Measurements from ENCODE around the gene PHRF1.
"Not testable (repeated sequence)": the region's sequence is repeated elsewhere in the genome, so short reads cannot be mapped to it uniquely, and the experiment has no call there.

Gene PHRF1

GRCh38 chr11:643366-643765 is 67.1 kb downstream of the PHRF1 start:
- Histone ChIP-seq H3K4me3 (no peak overlapping the region), H3K4me1 (peaks cover 4% of the 10 kb centered on the region), H3K27me3 (ENCODE audit: low read depth) (no peaks in the 10 kb centered on the region), H3K36me3 (replicated peaks) (peaks cover 10% of the 10 kb centered on the region; the same call in 1 of the 2 replicates), H3K9me3 (no peaks in the 10 kb centered on the region)
- in situ Hi-C loops (cut with MboI; ENCODE audit: low sequenced_read_pairs) = loop anchor here (10.0 kb wide), 1 partner anchor 121 kb away; no protein-coding TSS in a partner anchor
- DNase-seq (ENCODE audit: low spot score in 2 of 2) = no peak

- no peaks in the 10 kb centered on the region for H3K27me3 ChIP-seq (ENCODE audit: low read depth)
- H3K4me3 ChIP-seq = no peak overlapping the region
- no peak for DNase-seq (ENCODE audit: low spot score in 2 of 2)
- H3K36me3 ChIP-seq (replicated peaks) = peaks cover 10% of the 10 kb centered on the region; the same call in 1 of the 2 replicates
- no peaks in the 10 kb centered on the region; the same call in 1 of the 2 replicates for H3K4me1 ChIP-seq
- no peaks in the 10 kb centered on the region for H3K9me3 ChIP-seq
- in situ Hi-C loops (cut with MboI; ENCODE audit: low sequenced_read_pairs) = loop anchor here (10.0 kb wide), 1 partner anchor 121 kb away; no protein-coding TSS in a partner anchor
Measured at GRCh38 chr11:643849-644738, 67.8 kb downstream of the PHRF1 start.

GRCh38 chr11:645536-645935 is 69.3 kb downstream of the PHRF1 start:
- H3K36me3 ChIP-seq (replicated peaks) = peaks cover 17% of the 10 kb centered on the region
- H3K4me3 ChIP-seq = no peak overlapping the region
- no peaks in the 10 kb centered on the region for H3K9me3 ChIP-seq
- H3K4me1 ChIP-seq = no peaks in the 10 kb centered on the region
- no peak for DNase-seq (ENCODE audit: low spot score in 2 of 2)
- in situ Hi-C loops (cut with MboI; ENCODE audit: low sequenced_read_pairs) = loop anchor here (10.0 kb wide), 1 partner anchor 119 kb away; no protein-coding TSS in a partner anchor
- H3K27me3 ChIP-seq (ENCODE audit: low read depth) = no peaks in the 10 kb centered on the region

GRCh38 chr11:646214-646613 is 69.9 kb downstream of the PHRF1 start:
- H3K9me3 ChIP-seq = no peaks in the 10 kb centered on the region
- in situ Hi-C loops (cut with MboI; ENCODE audit: low sequenced_read_pairs) = loop anchor here (10.0 kb wide), 1 partner anchor 119 kb away; no protein-coding TSS in a partner anchor
- H3K4me1 ChIP-seq = no peaks in the 10 kb centered on the region
- H3K27me3 ChIP-seq (ENCODE audit: low read depth) = no peaks in the 10 kb centered on the region
- H3K36me3 ChIP-seq (replicated peaks) = peaks cover 23% of the 10 kb centered on the region
- no peak for DNase-seq (ENCODE audit: low spot score in 2 of 2)
- no peak overlapping the region for H3K4me3 ChIP-seq

- not testable (repeated sequence) for DNase-seq (ENCODE audit: low spot score in 2 of 2); H3K4me1 ChIP-seq; H3K9me3 ChIP-seq; H3K4me3 ChIP-seq; H3K27me3 ChIP-seq (ENCODE audit: low read depth)
- peaks cover 23% of the 10 kb centered on the region for H3K36me3 ChIP-seq (replicated peaks)
- in situ Hi-C loops (cut with MboI; ENCODE audit: low sequenced_read_pairs) = loop anchor here (10.0 kb wide), 1 partner anchor 117 kb away; no protein-coding TSS in a partner anchor
Measured at GRCh38 chr11:647672-648158, 71.4 kb downstream of the PHRF1 start.

- Histone ChIP-seq H3K27me3 (ENCODE audit: low read depth) (no peaks in the 10 kb centered on the region), H3K9me3 (no peaks in the 10 kb centered on the region), H3K36me3 (replicated peaks) (peaks cover 16% of the 10 kb centered on the region), H3K4me3 (no peak overlapping the region), H3K4me1 (no peaks in the 10 kb centered on the region)
- in situ Hi-C loops (cut with MboI; ENCODE audit: low sequenced_read_pairs) = no loop called here
- DNase-seq (ENCODE audit: low spot score in 2 of 2) = no peak
Measured at GRCh38 chr11:650482-650881, 74.2 kb downstream of the PHRF1 start.

GRCh38 chr11:653136-653535 is 76.9 kb downstream of the PHRF1 start:
- H3K9me3 ChIP-seq; H3K4me3 ChIP-seq; DNase-seq (ENCODE audit: low spot score in 2 of 2); in situ Hi-C loops (cut with MboI; ENCODE audit: low sequenced_read_pairs); H3K27me3 ChIP-seq (ENCODE audit: low read depth); H3K4me1 ChIP-seq: not testable (repeated sequence)
- H3K36me3 ChIP-seq (replicated peaks) = peaks cover 21% of the 10 kb centered on the region

- in situ Hi-C loops (cut with MboI; ENCODE audit: low sequenced_read_pairs) = no loop called here
- Histone ChIP-seq H3K4me1 (no peaks in the 10 kb centered on the region), H3K9me3 (no peaks in the 10 kb centered on the region), H3K27me3 (ENCODE audit: low read depth) (no peaks in the 10 kb centered on the region), H3K4me3 (no peak overlapping the region), H3K36me3 (replicated peaks) (peaks cover 21% of the 10 kb centered on the region)
- no peak for DNase-seq (ENCODE audit: low spot score in 2 of 2)
Measured at GRCh38 chr11:653837-654236, 77.6 kb downstream of the PHRF1 start.

- in situ Hi-C loops (cut with MboI; ENCODE audit: low sequenced_read_pairs); H3K4me1 ChIP-seq; H3K9me3 ChIP-seq; H3K4me3 ChIP-seq; DNase-seq (ENCODE audit: low spot score in 2 of 2); H3K27me3 ChIP-seq (ENCODE audit: low read depth): not testable (repeated sequence)
- H3K36me3 ChIP-seq (replicated peaks) = peaks cover 23% of the 10 kb centered on the region
Measured at GRCh38 chr11:654444-654843, 78.2 kb downstream of the PHRF1 start.

GRCh38 chr11:655036-655726 is 78.9 kb downstream of the PHRF1 start:
- Histone ChIP-seq H3K4me3 (no peak overlapping the region), H3K9me3 (no peaks in the 10 kb centered on the region), H3K36me3 (replicated peaks) (peaks cover 23% of the 10 kb centered on the region), H3K27me3 (ENCODE audit: low read depth) (no peaks in the 10 kb centered on the region), H3K4me1 (no peaks in the 10 kb centered on the region)
- no peak for DNase-seq (ENCODE audit: low spot score in 2 of 2)
- in situ Hi-C loops (cut with MboI; ENCODE audit: low sequenced_read_pairs) = no loop called here

- DNase-seq (ENCODE audit: low spot score in 2 of 2) = no peak
- Histone ChIP-seq H3K4me1 (no peaks in the 10 kb centered on the region), H3K9me3 (no peaks in the 10 kb centered on the region), H3K4me3 (no peak overlapping the region), H3K27me3 (ENCODE audit: low read depth) (no peaks in the 10 kb centered on the region), H3K36me3 (replicated peaks) (peaks cover 22% of the 10 kb centered on the region)
- in situ Hi-C loops (cut with MboI; ENCODE audit: low sequenced_read_pairs) = no loop called here
Measured at GRCh38 chr11:656426-656825, 80.2 kb downstream of the PHRF1 start.

GRCh38 chr11:656866-657265 is 80.6 kb downstream of the PHRF1 start:
- H3K36me3 ChIP-seq (replicated peaks) = peaks cover 22% of the 10 kb centered on the region
- H3K4me3 ChIP-seq = no peak overlapping the region
- in situ Hi-C loops (cut with MboI; ENCODE audit: low sequenced_read_pairs) = no loop called here
- no peaks in the 10 kb centered on the region for H3K27me3 ChIP-seq (ENCODE audit: low read depth)
- H3K4me1 ChIP-seq = no peaks in the 10 kb centered on the region
- H3K9me3 ChIP-seq = no peaks in the 10 kb centered on the region
- no peak for DNase-seq (ENCODE audit: low spot score in 2 of 2)

GRCh38 chr11:657691-658126 is 81.4 kb downstream of the PHRF1 start:
- H3K9me3 ChIP-seq = no peaks in the 10 kb centered on the region
- no peaks in the 10 kb centered on the region for H3K27me3 ChIP-seq (ENCODE audit: low read depth)
- H3K4me1 ChIP-seq = no peaks in the 10 kb centered on the region
- DNase-seq (ENCODE audit: low spot score in 2 of 2) = no peak
- H3K4me3 ChIP-seq = no peak overlapping the region
- peaks cover 28% of the 10 kb centered on the region for H3K36me3 ChIP-seq (replicated peaks)
- in situ Hi-C loops (cut with MboI; ENCODE audit: low sequenced_read_pairs) = no loop called here
